Endothelial cell (in vitro differentiated cells): ENCODE measurements around the gene DNAJB5. TPM values are rescaled to one million over a fixed set of nuclear protein-coding genes. Genes with fewer than 3 reads are reported as not detected.

ENCODE experiments used
- DNase-seq: peaks from one replicate; pipeline ENCODE4 v3.0.0; 2021; ENCODE audit warnings: low spot score
- H3K27ac Mint-ChIP-seq: one replicate; pipeline ENCODE4 v1.8.0; 2021; ENCODE audit warnings: mixed read lengths, inconsistent platforms; ENCODE audit not compliant: unreplicated experiment
- H3K27me3 Mint-ChIP-seq: one replicate; pipeline ENCODE4 v1.8.0; 2021; ENCODE audit warnings: mild to moderate bottlenecking, moderate library complexity, mixed read lengths, inconsistent platforms; ENCODE audit not compliant: unreplicated experiment
- H3K36me3 Mint-ChIP-seq: one replicate; pipeline ENCODE4 v1.8.0; 2021; ENCODE audit warnings: mild to moderate bottlenecking, low read depth, mixed read lengths, inconsistent platforms; ENCODE audit not compliant: unreplicated experiment
- H3K4me1 Mint-ChIP-seq: one replicate; pipeline ENCODE4 v1.8.0; 2021; ENCODE audit warnings: mild to moderate bottlenecking, mixed read lengths, inconsistent platforms; ENCODE audit not compliant: unreplicated experiment
- H3K4me3 Mint-ChIP-seq: one replicate; pipeline ENCODE4 v1.8.0; 2021; ENCODE audit warnings: mild to moderate bottlenecking, mixed read lengths, inconsistent platforms; ENCODE audit not compliant: unreplicated experiment
- H3K9me3 Mint-ChIP-seq: one replicate; pipeline ENCODE4 v1.8.0; 2021; ENCODE audit warnings: mixed read lengths, inconsistent platforms; ENCODE audit not compliant: unreplicated experiment
- CTCF ChIP-seq: fragments of 200-600 bp; sonication (generic); IDR thresholded peaks from one replicate; pipeline ENCODE4 v1.5.0; 2021; ENCODE audit warnings: antibody characterized with exemption; ENCODE audit not compliant: unreplicated experiment
- total RNA-seq: library from RNA; stranded (reverse); fragmentation: NEBNext Ultra II Directional; extraction: Animal tissue kit (Norgen Biotek cat#: 25700); gene quantifications from one replicate; pipeline ENCODE4 v1.2.1, GENCODE V29; 2021; ENCODE audit not compliant: unreplicated experiment

Gene DNAJB5
- total RNA-seq, 1 donor from 2014 or later = 20.4 TPM

DNA sequence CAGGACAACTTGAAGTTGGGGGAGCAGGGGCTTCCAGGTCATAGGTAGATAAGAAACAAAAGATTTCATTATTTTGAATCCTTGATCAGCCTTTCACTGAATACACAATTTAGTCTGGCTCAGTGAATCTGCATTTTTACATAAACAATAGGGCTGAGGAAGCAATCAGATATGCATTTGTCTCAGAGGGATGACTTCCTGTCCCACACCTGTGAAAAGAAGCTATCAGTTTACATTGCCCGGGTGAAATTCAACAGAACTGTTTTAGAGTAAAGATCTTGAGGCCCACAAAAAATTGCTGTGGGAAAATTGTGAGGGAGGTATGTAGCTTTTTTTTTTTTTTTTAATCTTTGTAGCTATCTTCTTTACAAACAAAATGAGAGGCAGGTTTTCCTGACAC is 38.3 kb downstream of the DNAJB5 start:
- H3K36me3 Mint-ChIP-seq = peaks cover 48% of the 10 kb centered on the region
- H3K9me3 Mint-ChIP-seq = peaks cover 12% of the 10 kb centered on the region
- no peak overlapping the region for H3K27ac Mint-ChIP-seq

GRCh38 chr9:35028341-35028740 is 38.8 kb downstream of the DNAJB5 start:
- Mint-ChIP-seq H3K9me3 (peaks cover 12% of the 10 kb centered on the region), H3K27ac (no peak overlapping the region), H3K4me3 (no peak overlapping the region), H3K4me1 (peaks cover 6% of the 10 kb centered on the region), H3K36me3 (peaks cover 47% of the 10 kb centered on the region), H3K27me3 (peaks cover 1% of the 10 kb centered on the region)
- no peak for DNase-seq
- no peak for TF ChIP-seq CTCF

More for the DNA sequence above, 38.3 kb downstream of the DNAJB5 start:
- Mint-ChIP-seq H3K4me3 (no peak overlapping the region), H3K27me3 (peaks cover 1% of the 10 kb centered on the region), H3K4me1 (peaks cover 6% of the 10 kb centered on the region)
- no peak for TF ChIP-seq CTCF
- no peak for DNase-seq

- peaks cover 6% of the 10 kb centered on the region for H3K4me1 Mint-ChIP-seq
- peaks cover 7% of the 10 kb centered on the region for H3K9me3 Mint-ChIP-seq
- peaks cover 39% of the 10 kb centered on the region for H3K36me3 Mint-ChIP-seq
- no peak overlapping the region for H3K27ac Mint-ChIP-seq
- H3K4me3 Mint-ChIP-seq = no peak overlapping the region
- no peak for DNase-seq
- no peak for TF ChIP-seq CTCF
- no peaks in the 10 kb centered on the region for H3K27me3 Mint-ChIP-seq
These were observed 39.7 kb downstream of the DNAJB5 start for GRCh38 chr9:35029241-35029640.

DNA sequence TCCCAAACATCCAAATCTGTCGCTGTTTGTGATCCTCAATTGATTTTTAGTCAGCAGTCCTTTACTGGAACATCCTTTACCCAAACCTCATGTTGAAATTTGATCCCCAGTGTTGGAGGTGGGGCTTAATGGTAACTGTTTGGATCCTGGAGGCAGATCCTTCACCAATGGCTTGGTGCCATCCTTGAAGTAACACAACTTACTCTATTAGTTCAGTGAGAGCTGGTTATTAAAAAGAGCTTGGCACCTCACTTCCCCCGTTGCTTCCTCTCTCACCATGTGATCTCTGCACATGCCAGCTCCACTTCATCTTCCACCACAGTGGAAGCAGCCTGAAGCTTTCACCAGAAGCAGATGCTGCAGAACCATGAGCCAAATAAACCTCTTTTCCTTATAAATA is 40.3 kb downstream of the DNAJB5 start:
- TF ChIP-seq CTCF = no peak
- Mint-ChIP-seq H3K27ac (no peak overlapping the region), H3K4me3 (peak overlapping the region; percentile 48), H3K9me3 (peaks cover 7% of the 10 kb centered on the region), H3K27me3 (no peaks in the 10 kb centered on the region), H3K4me1 (peaks cover 6% of the 10 kb centered on the region), H3K36me3 (peaks cover 33% of the 10 kb centered on the region)
- no peak for DNase-seq

GRCh38 chr9:35033101-35033500 is 43.6 kb downstream of the DNAJB5 start:
- Mint-ChIP-seq H3K4me3 (no peak overlapping the region), H3K4me1 (peaks cover under 1% of the 10 kb centered on the region), H3K27ac (no peak overlapping the region), H3K27me3 (no peaks in the 10 kb centered on the region), H3K9me3 (peaks cover 3% of the 10 kb centered on the region), H3K36me3 (peaks cover 30% of the 10 kb centered on the region)
- no peak for DNase-seq
- no peak for TF ChIP-seq CTCF
